ENCODE measurements around the gene BTBD2.

The BTBD2 gene

GRCh38 chr19:2044709-2045500 lies 29.4 kb upstream of the BTBD2 start:
- Histone ChIP-seq H3K4me1 (peaks cover 48% of the 10 kb centered on the region), H3K4me2 (ENCODE audit: low read length) (no peak overlapping the region), H3K9me3 (ENCODE audit: control insufficient read depth, low read length) (no peaks in the 10 kb centered on the region), H3K27me3 (ENCODE audit: control insufficient read depth, insufficient read depth, low read length) (no peaks in the 10 kb centered on the region), H3K9ac (no peak overlapping the region), H3K27ac (no peak overlapping the region), H3K36me3 (ENCODE audit: control insufficient read depth, insufficient read depth, low read length) (no peaks in the 10 kb centered on the region), H3K79me2 (peaks cover 35% of the 10 kb centered on the region), H2AFZ (no peak overlapping the region), H3K4me3 (ENCODE audit: low read depth, low read length) (no peak overlapping the region)
- TF ChIP-seq, protein P1, sequence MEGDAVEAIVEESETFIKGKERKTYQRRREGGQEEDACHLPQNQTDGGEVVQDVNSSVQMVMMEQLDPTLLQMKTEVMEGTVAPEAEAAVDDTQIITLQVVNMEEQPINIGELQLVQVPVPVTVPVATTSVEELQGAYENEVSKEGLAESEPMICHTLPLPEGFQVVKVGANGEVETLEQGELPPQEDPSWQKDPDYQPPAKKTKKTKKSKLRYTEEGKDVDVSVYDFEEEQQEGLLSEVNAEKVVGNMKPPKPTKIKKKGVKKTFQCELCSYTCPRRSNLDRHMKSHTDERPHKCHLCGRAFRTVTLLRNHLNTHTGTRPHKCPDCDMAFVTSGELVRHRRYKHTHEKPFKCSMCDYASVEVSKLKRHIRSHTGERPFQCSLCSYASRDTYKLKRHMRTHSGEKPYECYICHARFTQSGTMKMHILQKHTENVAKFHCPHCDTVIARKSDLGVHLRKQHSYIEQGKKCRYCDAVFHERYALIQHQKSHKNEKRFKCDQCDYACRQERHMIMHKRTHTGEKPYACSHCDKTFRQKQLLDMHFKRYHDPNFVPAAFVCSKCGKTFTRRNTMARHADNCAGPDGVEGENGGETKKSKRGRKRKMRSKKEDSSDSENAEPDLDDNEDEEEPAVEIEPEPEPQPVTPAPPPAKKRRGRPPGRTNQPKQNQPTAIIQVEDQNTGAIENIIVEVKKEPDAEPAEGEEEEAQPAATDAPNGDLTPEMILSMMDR (IDR thresholded peaks at IDR 0.05) = no peak

DNA sequence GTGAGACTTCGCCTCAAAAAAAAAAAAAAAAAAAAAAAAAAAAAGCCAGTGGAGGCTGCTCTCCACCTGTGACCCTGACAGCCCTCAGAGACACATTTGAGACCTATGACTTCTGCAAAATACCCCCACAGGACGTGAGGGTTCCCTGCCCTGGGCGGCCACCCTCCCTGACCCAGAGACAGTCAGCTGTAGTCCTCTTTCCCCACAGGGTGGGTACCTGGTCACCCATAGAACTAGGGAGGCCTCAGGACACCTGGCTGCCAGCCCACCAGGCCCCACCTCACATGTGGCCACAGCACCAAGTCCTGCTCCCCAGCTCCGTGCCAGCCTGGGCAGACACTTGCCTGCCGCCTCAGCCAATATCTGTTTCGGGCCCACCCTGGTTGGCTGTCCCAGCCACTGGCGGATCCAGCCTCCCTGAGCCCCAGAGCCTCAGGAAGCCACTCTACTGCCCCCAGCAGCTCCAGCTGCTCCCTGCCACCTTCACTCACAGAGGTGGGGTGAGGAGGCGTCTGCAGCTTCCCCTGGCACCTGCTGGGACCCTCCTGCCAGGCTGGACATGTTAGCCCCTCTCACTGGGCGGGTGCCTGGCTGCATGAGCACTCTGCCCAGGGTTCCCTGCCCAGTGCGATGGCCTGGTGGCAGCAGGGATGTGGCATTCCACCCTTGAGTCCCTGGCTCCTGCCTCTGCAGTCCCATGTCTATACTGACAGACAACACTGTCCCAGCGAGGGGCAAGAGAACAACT lies 28.6 kb upstream of the BTBD2 start:
- peaks cover 43% of the 10 kb centered on the region for H3K4me1 ChIP-seq
- H3K79me2 ChIP-seq = peaks cover 28% of the 10 kb centered on the region
- H3K36me3 ChIP-seq (ENCODE audit: control insufficient read depth, insufficient read depth, low read length) = no peaks in the 10 kb centered on the region
- no peak overlapping the region for H2AFZ ChIP-seq
- no peak overlapping the region for H3K4me3 ChIP-seq (ENCODE audit: low read depth, low read length)
- TF ChIP-seq, protein P1 (IDR thresholded peaks at IDR 0.05) = no peak
- no peak overlapping the region for H3K27ac ChIP-seq
- no peak overlapping the region for H3K4me2 ChIP-seq (ENCODE audit: low read length)
- no peaks in the 10 kb centered on the region for H3K27me3 ChIP-seq (ENCODE audit: control insufficient read depth, insufficient read depth, low read length)
- H3K9me3 ChIP-seq (ENCODE audit: control insufficient read depth, low read length) = no peaks in the 10 kb centered on the region
- no peak overlapping the region for H3K9ac ChIP-seq

GRCh38 chr19:2043251-2043641 lies 27.7 kb upstream of the BTBD2 start:
- Histone ChIP-seq H3K4me2 (ENCODE audit: low read length) (no peak overlapping the region), H3K4me1 (peaks cover 34% of the 10 kb centered on the region), H3K27ac (peak overlapping the region; percentile 96), H2AFZ (no peak overlapping the region), H3K9me3 (ENCODE audit: control insufficient read depth, low read length) (no peaks in the 10 kb centered on the region), H3K9ac (no peak overlapping the region), H3K4me3 (ENCODE audit: low read depth, low read length) (no peak overlapping the region), H3K79me2 (peaks cover 19% of the 10 kb centered on the region), H3K36me3 (ENCODE audit: control insufficient read depth, insufficient read depth, low read length) (no peaks in the 10 kb centered on the region), H3K27me3 (ENCODE audit: control insufficient read depth, insufficient read depth, low read length) (no peaks in the 10 kb centered on the region)
- TF ChIP-seq, protein P1 (IDR thresholded peaks at IDR 0.05) = no peak

DNA sequence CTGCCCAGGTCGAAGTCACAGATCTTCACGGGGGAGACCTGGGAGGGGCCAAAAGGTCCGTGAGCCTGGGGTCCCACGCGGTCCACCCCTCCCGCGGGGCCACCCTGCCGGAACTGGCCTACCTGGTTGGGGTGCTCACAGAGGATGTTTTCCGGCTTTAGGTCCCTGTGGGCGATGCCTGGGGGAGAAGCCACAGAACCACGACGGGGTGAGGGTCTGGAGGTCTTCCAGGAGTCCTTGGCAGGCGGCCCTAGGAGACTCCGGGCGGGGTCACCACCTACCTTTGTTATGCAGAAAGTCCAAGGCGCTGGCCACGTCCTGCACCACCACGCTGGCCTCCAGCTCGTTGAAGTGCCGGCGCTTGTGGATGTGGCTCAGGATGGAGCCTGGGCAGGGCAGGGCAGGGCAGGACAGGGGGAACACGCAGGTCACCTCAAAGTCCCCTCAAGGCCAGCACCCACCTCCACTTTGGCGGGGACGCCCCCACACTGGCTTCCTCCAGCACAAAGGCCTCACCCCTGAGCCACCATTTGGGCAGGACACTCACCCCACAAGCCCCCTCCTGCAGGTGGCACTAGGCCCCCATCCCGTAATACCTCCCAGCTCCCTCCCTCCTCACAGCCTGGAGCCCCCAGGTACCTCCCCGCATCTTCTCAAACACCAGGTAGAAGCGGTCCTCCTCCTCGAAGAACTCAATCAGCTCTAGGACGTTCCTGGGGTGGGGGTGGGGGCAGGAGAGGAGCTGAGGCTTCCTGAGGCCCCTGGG lies 27.2 kb upstream of the BTBD2 start:
- Histone ChIP-seq H3K4me1 (peaks cover 30% of the 10 kb centered on the region), H2AFZ (peak overlapping the region; percentile 39)
- TF ChIP-seq, protein P1 (IDR thresholded peaks at IDR 0.05) = no peak

More for the DNA sequence above, 27.2 kb upstream of the BTBD2 start:
- Histone ChIP-seq H3K9me3 (ENCODE audit: control insufficient read depth, low read length) (no peaks in the 10 kb centered on the region), H3K9ac (no peak overlapping the region), H3K79me2 (peaks cover 13% of the 10 kb centered on the region), H3K36me3 (ENCODE audit: control insufficient read depth, insufficient read depth, low read length) (no peaks in the 10 kb centered on the region), H3K27ac (peak overlapping the region; percentile 96), H3K27me3 (ENCODE audit: control insufficient read depth, insufficient read depth, low read length) (no peaks in the 10 kb centered on the region), H3K4me3 (ENCODE audit: low read depth, low read length) (peak overlapping the region; percentile 34), H3K4me2 (ENCODE audit: low read length) (peak overlapping the region; percentile 63)
